ENCODE measurements around the gene SPATA13. TPM values are rescaled to one million over a fixed set of nuclear protein-coding genes. Genes with fewer than 3 reads are reported as not detected.

The SPATA13 gene
- total and polyA plus RNA-seq, 12 donors: 3.3 to 21.4 (median 10.2) TPM

- Histone ChIP-seq H3K4me3 (no peak overlapping the region), H3K27ac (no peak overlapping the region), H3K4me1 (peaks cover 0 to 7% (median 0%) of the 10 kb centered on the region in 9 donors), H3K27me3 (no peaks in the 10 kb centered on the region), H3K9me3 (peaks cover 0 to 15% (median 0%) of the 10 kb centered on the region in 11 donors), H3K36me3 (no peaks in the 10 kb centered on the region)
- intact Hi-C loops (cut with DNase I): loop anchor here in 1 of 10 donors (10.0 kb wide), 1 partner anchor 957 kb away; no protein-coding TSS in a partner anchor
- TF ChIP-seq, protein P1, sequence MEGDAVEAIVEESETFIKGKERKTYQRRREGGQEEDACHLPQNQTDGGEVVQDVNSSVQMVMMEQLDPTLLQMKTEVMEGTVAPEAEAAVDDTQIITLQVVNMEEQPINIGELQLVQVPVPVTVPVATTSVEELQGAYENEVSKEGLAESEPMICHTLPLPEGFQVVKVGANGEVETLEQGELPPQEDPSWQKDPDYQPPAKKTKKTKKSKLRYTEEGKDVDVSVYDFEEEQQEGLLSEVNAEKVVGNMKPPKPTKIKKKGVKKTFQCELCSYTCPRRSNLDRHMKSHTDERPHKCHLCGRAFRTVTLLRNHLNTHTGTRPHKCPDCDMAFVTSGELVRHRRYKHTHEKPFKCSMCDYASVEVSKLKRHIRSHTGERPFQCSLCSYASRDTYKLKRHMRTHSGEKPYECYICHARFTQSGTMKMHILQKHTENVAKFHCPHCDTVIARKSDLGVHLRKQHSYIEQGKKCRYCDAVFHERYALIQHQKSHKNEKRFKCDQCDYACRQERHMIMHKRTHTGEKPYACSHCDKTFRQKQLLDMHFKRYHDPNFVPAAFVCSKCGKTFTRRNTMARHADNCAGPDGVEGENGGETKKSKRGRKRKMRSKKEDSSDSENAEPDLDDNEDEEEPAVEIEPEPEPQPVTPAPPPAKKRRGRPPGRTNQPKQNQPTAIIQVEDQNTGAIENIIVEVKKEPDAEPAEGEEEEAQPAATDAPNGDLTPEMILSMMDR (IDR thresholded peaks at IDR 0.05): no peak
- DNase-seq (no peak), ATAC-seq (no peak)
- WGBS, 2 donors: 76% methylated on average over 6 of the region's 6 CpGs
Observed at GRCh38 chr13:24192057-24192810, 31.7 kb downstream of the SPATA13 start.

GRCh38 chr13:24192811-24193162 lies 32.3 kb downstream of the SPATA13 start:
- H3K27me3 ChIP-seq: no peaks in the 10 kb centered on the region
- TF ChIP-seq, protein P1 (IDR thresholded peaks at IDR 0.05): no peak
- H3K36me3 ChIP-seq: no peaks in the 10 kb centered on the region
- H3K4me1 ChIP-seq: peaks cover 0 to 5% (median 0%) of the 10 kb centered on the region in 9 donors
- peaks cover 0 to 15% (median 0%) of the 10 kb centered on the region in 11 donors for H3K9me3 ChIP-seq
- ATAC-seq (no peak), DNase-seq (no peak)
- 68 to 72% methylated on average over 1 of the region's 1 CpG for WGBS, 2 donors
- intact Hi-C loops (cut with DNase I): loop anchor here in 1 of 10 donors (10.0 kb wide), 1 partner anchor 958 kb away; no protein-coding TSS in a partner anchor
- H3K27ac ChIP-seq: no peak overlapping the region
- no peak overlapping the region for H3K4me3 ChIP-seq

DNA sequence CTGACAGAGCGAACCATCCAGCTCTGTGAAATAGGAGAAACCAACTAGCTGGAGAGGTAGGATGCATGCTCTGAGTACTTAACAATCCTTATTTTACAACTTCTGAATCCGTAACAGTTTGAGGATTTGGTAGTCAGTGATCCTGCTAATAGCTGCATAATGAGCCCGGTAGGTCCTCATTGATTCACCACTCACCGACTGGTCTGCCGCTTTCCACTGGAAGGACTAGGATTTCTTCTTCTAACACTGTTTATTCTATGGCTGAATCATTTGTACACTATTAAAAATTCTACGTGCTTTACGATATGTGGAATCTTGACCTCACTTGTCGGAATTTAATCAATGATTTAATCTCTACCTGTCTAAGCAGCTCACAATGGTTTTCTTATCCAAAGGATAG lies 33.9 kb downstream of the SPATA13 start:
- ATAC-seq: no peak
- peaks cover 0 to 5% (median 0%) of the 10 kb centered on the region in 9 donors for H3K4me1 ChIP-seq
- TF ChIP-seq, protein P1 (IDR thresholded peaks at IDR 0.05): no peak

DNA sequence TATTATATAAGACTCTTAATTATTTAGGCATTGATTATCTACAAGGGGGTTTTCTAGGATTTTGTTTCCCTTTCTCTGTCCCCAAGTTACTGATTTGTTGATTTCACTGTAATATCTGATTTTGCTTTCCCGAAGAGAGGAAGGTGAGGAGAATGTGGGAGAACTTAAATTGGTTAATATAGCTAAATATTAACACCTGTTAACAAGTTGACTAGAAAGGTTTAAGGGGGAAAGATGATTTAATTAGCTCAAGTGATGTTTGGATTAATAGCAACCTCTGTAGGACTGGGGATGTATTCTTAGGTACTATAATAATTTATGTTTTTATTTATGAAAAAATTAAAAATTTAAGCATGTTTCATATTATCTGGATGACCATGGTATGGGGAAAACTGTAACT lies 35.1 kb downstream of the SPATA13 start:
- DNase-seq (no peak), ATAC-seq (no peak)
- intact Hi-C loops (cut with DNase I): loop anchor here in 1 of 10 donors (10.0 kb wide), 1 partner anchor 961 kb away; no protein-coding TSS in a partner anchor
- Histone ChIP-seq H3K27ac (no peak overlapping the region), H3K36me3 (no peaks in the 10 kb centered on the region), H3K9me3 (no peaks in the 10 kb centered on the region), H3K4me1 (peaks cover 0 to 5% (median 0%) of the 10 kb centered on the region in 9 donors), H3K4me3 (no peak overlapping the region), H3K27me3 (no peaks in the 10 kb centered on the region)
- WGBS, 2 donors: 91 to 92% methylated on average over 1 of the region's 1 CpG
- TF ChIP-seq, protein P1 (IDR thresholded peaks at IDR 0.05): no peak

More for the DNA sequence above, 33.9 kb downstream of the SPATA13 start:
- DNase-seq: no peak
- no peak overlapping the region for H3K4me3 ChIP-seq
- intact Hi-C loops (cut with DNase I): loop anchor here in 1 of 10 donors (10.0 kb wide), 1 partner anchor 960 kb away; no protein-coding TSS in a partner anchor
- H3K27ac ChIP-seq: no peak overlapping the region
- H3K27me3 ChIP-seq: no peaks in the 10 kb centered on the region
- 93 to 95% methylated on average over 8 of the region's 8 CpGs for WGBS, 2 donors
- H3K36me3 ChIP-seq: no peaks in the 10 kb centered on the region
- H3K9me3 ChIP-seq: no peaks in the 10 kb centered on the region
